IPS-18c (cell line): Measurements from ENCODE around the gene FBL.
"Not testable (repeated sequence)": the region's sequence is repeated elsewhere in the genome, so short reads cannot be mapped to it uniquely, and the experiment has no call there.

Source experiments
- H3K4me3 ChIP-seq: 2 replicates; pipeline ENCODE4 v1.7.0; 2013; ENCODE audit warnings: low read depth, mild to moderate bottlenecking, low read length, moderate library complexity; ENCODE audit not compliant: insufficient read depth
- H3K9me3 ChIP-seq: one replicate; pipeline ENCODE4 v1.6.1; 2013; ENCODE audit warnings: mild to moderate bottlenecking, low read length, moderate library complexity; ENCODE audit not compliant: control insufficient read depth, insufficient read depth

The FBL gene

GRCh38 chr19:39845933-39846677 is at the start of gene FBL:
Gene FBL, minus strand, starts transcription at chr19:39846379. Its CDS starts 79 bp downstream, at chr19:39846300.
- Histone ChIP-seq H3K4me3 (peak within 1 kb of the TSS; percentile 95), H3K9me3 (no peaks in the 10 kb centered on the region)

GRCh38 chr19:39895096-39895495 is 48.9 kb upstream of the FBL start:
- not testable (repeated sequence) for H3K4me3 ChIP-seq, H3K9me3 ChIP-seq

GRCh38 chr19:39894236-39894606 is 48.0 kb upstream of the FBL start:
- not testable (repeated sequence) for H3K9me3 ChIP-seq, H3K4me3 ChIP-seq

- not testable (repeated sequence) for H3K9me3 ChIP-seq
Observed at GRCh38 chr19:39893366-39894235, 47.4 kb upstream of the FBL start.

GRCh38 chr19:39892506-39892902 is 46.3 kb upstream of the FBL start:
- not testable (repeated sequence) for H3K4me3 ChIP-seq

More at GRCh38 chr19:39893366-39894235, 47.4 kb upstream of the FBL start:
- H3K4me3 ChIP-seq, result not testable (repeated sequence)

GRCh38 chr19:39891660-39892505 is 45.7 kb upstream of the FBL start:
- not testable (repeated sequence) for H3K4me3 ChIP-seq, H3K9me3 ChIP-seq

More at GRCh38 chr19:39892506-39892902, 46.3 kb upstream of the FBL start:
- not testable (repeated sequence) for H3K9me3 ChIP-seq

- H3K9me3 ChIP-seq, result no peaks in the 10 kb centered on the region
- no peak overlapping the region for H3K4me3 ChIP-seq
Observed at GRCh38 chr19:39890755-39891551, 44.8 kb upstream of the FBL start.

GRCh38 chr19:39889872-39890754 is 43.9 kb upstream of the FBL start:
- H3K9me3 ChIP-seq, H3K4me3 ChIP-seq: not testable (repeated sequence)

GRCh38 chr19:39887456-39887951 is 41.3 kb upstream of the FBL start:
- not testable (repeated sequence) for H3K4me3 ChIP-seq, H3K9me3 ChIP-seq

- H3K4me3 ChIP-seq, H3K9me3 ChIP-seq: not testable (repeated sequence)
Observed at GRCh38 chr19:39885821-39886554, 39.8 kb upstream of the FBL start.

GRCh38 chr19:39884721-39885120 is 38.5 kb upstream of the FBL start:
- not testable (repeated sequence) for H3K9me3 ChIP-seq, H3K4me3 ChIP-seq

GRCh38 chr19:39882645-39883044 is 36.5 kb upstream of the FBL start:
- H3K4me3 ChIP-seq, H3K9me3 ChIP-seq: not testable (repeated sequence)

GRCh38 chr19:39881495-39882110 is 35.4 kb upstream of the FBL start:
- not testable (repeated sequence) for H3K4me3 ChIP-seq, H3K9me3 ChIP-seq

- H3K9me3 ChIP-seq, result not testable (repeated sequence)
Observed at GRCh38 chr19:39880241-39880640, 34.1 kb upstream of the FBL start.

GRCh38 chr19:39879796-39880195 is 33.6 kb upstream of the FBL start:
- H3K4me3 ChIP-seq, H3K9me3 ChIP-seq: not testable (repeated sequence)

More at GRCh38 chr19:39880241-39880640, 34.1 kb upstream of the FBL start:
- H3K4me3 ChIP-seq, result not testable (repeated sequence)
